LNCaP clone FGC (cell line): ENCODE results near the gene ZNF624.
A peak's percentile ranks its signal among the peaks of the same experiment; 100 is the strongest.

Source experiments
- DNase-seq: peaks from one replicate; pipeline ENCODE4 v3.0.0-alpha.2; 2011; ENCODE audit warnings: low read depth
- H3K4me3 ChIP-seq: 2 replicates; pipeline ENCODE4 v1.5.1; 2011; ENCODE audit warnings: mild to moderate bottlenecking, low read depth, low read length, control low read depth
- TF ChIP-seq, protein P1 (sequence below): IDR thresholded peaks from 2 replicates; pipeline ENCODE4 v1.5.1; 2012; ENCODE audit warnings: mild to moderate bottlenecking; ENCODE audit not compliant: control insufficient read depth, insufficient read depth; ENCODE audit errors: extremely low read depth

The ZNF624 gene

GRCh38 chr17:16622540-16623277 is 30.9 kb downstream of the ZNF624 start:
- TF ChIP-seq, protein P1, sequence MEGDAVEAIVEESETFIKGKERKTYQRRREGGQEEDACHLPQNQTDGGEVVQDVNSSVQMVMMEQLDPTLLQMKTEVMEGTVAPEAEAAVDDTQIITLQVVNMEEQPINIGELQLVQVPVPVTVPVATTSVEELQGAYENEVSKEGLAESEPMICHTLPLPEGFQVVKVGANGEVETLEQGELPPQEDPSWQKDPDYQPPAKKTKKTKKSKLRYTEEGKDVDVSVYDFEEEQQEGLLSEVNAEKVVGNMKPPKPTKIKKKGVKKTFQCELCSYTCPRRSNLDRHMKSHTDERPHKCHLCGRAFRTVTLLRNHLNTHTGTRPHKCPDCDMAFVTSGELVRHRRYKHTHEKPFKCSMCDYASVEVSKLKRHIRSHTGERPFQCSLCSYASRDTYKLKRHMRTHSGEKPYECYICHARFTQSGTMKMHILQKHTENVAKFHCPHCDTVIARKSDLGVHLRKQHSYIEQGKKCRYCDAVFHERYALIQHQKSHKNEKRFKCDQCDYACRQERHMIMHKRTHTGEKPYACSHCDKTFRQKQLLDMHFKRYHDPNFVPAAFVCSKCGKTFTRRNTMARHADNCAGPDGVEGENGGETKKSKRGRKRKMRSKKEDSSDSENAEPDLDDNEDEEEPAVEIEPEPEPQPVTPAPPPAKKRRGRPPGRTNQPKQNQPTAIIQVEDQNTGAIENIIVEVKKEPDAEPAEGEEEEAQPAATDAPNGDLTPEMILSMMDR = no peak

DNA sequence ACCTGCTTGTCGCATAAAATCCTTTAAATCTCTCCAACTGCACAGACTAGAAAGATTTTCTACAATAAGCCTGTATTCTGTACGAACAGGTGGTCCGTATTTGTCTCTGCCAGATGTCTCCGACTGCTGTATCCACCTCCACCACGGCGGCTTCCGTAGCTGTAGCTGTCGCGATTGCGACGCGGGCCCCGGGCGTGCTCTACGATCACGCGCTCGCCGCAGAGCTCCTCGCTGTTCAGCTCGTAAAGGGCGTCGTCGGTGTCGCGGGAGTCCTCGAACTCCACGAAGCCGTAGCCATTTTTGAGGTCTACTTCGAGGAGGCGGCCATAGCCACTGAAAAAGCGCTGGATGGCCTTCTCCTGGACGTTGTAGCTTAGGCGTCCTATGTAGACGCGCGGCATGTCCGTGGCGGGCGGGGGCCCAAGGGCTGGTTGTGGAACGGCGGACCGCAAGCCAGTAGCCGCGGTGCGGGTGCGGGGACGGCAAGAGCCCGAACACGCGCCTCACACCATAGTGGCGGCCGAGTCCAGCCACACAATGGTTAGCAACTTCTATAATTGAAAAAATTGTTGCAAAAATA is 36.1 kb downstream of the ZNF624 start:
- DNase-seq = no peak
- no peak overlapping the region for H3K4me3 ChIP-seq
- TF ChIP-seq, protein P1 = no peak

More at GRCh38 chr17:16622540-16623277, 30.9 kb downstream of the ZNF624 start:
- DNase-seq = no peak
- no peak overlapping the region for H3K4me3 ChIP-seq

GRCh38 chr17:16599537-16599936 is 54.1 kb downstream of the ZNF624 start:
- no peak overlapping the region for H3K4me3 ChIP-seq
- no peak for DNase-seq
- TF ChIP-seq, protein P1 = no peak

GRCh38 chr17:16593356-16594102 is 60.1 kb downstream of the ZNF624 start:
- H3K4me3 ChIP-seq = no peak overlapping the region
- TF ChIP-seq, protein P1 = no peak
- DNase-seq = no peak

DNA sequence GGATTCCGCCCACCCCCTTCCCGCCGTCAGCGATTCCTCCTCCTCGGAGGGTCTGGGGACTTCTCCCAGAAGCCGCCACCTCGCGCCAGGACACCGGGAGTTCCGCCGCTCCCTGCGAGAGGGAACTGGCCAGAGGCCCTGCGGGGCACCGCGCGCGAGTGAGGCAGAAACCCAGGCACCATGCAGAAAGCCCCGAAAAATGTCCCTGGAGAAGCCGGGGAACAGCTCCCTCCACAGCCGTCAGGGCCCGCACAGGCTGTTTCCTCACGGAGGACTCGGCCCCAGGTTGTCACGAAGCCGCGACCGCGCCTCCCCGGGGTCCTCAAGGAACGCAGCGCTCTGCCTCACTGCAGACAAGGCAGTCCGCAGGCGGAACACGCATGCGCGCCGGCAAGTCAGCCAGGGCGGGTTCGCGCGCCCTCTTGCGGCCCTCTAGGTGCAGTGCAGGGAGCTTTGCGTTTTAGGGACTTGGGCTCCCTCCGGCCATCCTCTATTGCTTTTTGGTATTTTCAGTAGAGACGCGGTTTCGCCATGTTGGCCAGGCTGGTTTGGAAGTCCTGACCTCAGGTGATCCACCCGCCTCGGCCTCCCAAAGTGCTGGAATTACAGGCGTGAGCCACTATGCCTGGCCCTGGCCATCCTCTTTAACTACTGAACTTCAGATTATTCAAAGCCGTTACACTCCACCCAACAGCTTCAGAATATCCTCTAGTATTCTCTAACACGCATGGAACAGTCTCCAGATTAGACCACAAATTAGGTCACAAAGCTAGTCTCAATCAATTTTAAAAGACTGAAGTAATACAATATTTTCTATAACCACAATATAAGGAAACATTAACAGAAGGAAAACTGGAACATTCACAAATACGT is 64.3 kb downstream of the ZNF624 start:
- peak overlapping the region; percentile 59 for H3K4me3 ChIP-seq
- TF ChIP-seq, protein P1 = peak; percentile 99
- DNase-seq = peak; percentile 44

GRCh38 chr17:16585796-16586195 is 67.9 kb downstream of the ZNF624 start:
- TF ChIP-seq, protein P1 = no peak
- no peak overlapping the region for H3K4me3 ChIP-seq
- no peak for DNase-seq
